ENCODE measurements around the gene RETREG1.

DNA sequence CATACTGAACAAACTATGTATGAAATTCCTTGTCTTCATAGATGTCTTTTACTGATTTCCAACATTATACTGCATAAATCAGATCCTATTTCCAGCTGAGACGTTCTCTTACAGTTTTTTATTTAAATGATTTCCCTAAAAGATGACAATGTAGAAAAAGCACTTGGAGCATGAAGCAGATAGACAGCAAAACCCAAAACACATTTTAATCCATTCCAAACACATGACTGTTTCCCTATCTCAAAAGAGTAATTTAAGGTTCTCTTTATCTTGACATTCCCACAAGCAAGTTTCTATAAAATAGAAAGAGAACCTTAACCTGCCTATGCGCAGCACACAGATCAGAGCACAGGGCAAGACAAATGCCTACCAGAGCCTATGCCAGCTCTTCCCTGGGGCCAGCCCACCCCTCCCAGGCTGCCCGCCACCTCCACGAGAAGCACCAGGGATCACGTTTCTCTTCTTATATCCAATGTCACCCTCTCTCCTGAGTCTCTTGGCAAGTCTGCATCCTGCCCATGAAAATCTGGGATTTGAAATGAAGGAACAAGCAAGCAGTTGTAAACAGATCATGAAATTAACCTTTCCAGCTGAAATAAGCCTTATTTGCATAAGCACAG lies 52.4 kb downstream of the RETREG1 start:
- TF ChIP-seq EZH2 (IDR thresholded peaks at IDR 0.05; ENCODE audit: borderline replicate concordance, low read length), result no peak
- TF ChIP-seq, protein P1, sequence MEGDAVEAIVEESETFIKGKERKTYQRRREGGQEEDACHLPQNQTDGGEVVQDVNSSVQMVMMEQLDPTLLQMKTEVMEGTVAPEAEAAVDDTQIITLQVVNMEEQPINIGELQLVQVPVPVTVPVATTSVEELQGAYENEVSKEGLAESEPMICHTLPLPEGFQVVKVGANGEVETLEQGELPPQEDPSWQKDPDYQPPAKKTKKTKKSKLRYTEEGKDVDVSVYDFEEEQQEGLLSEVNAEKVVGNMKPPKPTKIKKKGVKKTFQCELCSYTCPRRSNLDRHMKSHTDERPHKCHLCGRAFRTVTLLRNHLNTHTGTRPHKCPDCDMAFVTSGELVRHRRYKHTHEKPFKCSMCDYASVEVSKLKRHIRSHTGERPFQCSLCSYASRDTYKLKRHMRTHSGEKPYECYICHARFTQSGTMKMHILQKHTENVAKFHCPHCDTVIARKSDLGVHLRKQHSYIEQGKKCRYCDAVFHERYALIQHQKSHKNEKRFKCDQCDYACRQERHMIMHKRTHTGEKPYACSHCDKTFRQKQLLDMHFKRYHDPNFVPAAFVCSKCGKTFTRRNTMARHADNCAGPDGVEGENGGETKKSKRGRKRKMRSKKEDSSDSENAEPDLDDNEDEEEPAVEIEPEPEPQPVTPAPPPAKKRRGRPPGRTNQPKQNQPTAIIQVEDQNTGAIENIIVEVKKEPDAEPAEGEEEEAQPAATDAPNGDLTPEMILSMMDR (IDR thresholded peaks at IDR 0.05; ENCODE audit: low read length), result no peak
